Gastrocnemius medialis (tissue), 4 donors: ENCODE results near the gene EYA4.

ENCODE experiments used
- POLR2A ChIP-seq, 2 donors: fragments of 450-650 bp; IDR thresholded peaks; one replicate each; pipeline ENCODE4 v1.6.1; 2017; ENCODE audit warnings: antibody characterized with exemption in 2 of 2, mild to moderate bottlenecking in 2 of 2, moderate library complexity in 2 of 2
- TF ChIP-seq, protein P1 (sequence below), 5 experiments: fragments of 450-650 bp in 3 of 5; fragments of 200-600 bp in 2 of 5; sonication (generic) in 2 of 5; IDR thresholded peaks in 4 of 5; conservative IDR thresholded peaks in 1 of 5; 1 replicate in 4 of 5; 2 replicates in 1 of 5; pipeline ENCODE4 v1.5.1; 2016 to 2019; ENCODE audit warnings: antibody characterized with exemption in 5 of 5, mild to moderate bottlenecking in 3 of 5, moderate library complexity in 3 of 5

DNA sequence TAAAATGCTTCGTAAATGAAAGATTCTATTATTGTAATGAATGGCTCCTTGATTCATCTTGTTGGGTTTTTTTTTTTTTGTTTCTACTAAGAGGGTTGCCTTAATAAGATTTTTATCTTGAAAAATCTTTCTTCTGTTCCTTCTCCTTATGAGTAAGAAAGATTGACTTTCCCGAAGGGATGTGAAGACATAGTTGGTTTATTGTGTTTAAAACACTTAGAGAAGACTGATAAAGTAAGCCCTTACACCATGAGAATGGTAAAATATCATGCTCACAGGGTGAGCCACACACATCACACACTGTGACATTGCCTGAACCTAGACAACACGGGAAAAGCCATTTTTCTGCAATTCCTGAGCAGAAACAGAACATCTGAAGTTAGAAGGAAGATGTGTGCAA, 330.5 kb downstream of the EYA4 start:
- no peak for TF ChIP-seq POLR2A (IDR thresholded peaks at IDR 0.05)
- TF ChIP-seq, protein P1, sequence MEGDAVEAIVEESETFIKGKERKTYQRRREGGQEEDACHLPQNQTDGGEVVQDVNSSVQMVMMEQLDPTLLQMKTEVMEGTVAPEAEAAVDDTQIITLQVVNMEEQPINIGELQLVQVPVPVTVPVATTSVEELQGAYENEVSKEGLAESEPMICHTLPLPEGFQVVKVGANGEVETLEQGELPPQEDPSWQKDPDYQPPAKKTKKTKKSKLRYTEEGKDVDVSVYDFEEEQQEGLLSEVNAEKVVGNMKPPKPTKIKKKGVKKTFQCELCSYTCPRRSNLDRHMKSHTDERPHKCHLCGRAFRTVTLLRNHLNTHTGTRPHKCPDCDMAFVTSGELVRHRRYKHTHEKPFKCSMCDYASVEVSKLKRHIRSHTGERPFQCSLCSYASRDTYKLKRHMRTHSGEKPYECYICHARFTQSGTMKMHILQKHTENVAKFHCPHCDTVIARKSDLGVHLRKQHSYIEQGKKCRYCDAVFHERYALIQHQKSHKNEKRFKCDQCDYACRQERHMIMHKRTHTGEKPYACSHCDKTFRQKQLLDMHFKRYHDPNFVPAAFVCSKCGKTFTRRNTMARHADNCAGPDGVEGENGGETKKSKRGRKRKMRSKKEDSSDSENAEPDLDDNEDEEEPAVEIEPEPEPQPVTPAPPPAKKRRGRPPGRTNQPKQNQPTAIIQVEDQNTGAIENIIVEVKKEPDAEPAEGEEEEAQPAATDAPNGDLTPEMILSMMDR (IDR thresholded peaks at IDR 0.05 in 4 of 5, conservative IDR thresholded peaks at IDR 0.05 in 1 of 5), result no peak
